Brain microvascular endothelial cell (primary cell): ENCODE data around the gene UQCR11.

Experiments used
- DNase-seq: peaks from one replicate; pipeline ENCODE4 v3.0.0-alpha.2; 2020
- H3K27ac ChIP-seq: fragments of 250-450 bp; sonication (Bioruptor Pico); 2 replicates; pipeline ENCODE4 v1.5.1; 2020; ENCODE audit warnings: mild to moderate bottlenecking, moderate library complexity
- H3K27me3 ChIP-seq: fragments of 250-450 bp; sonication (Bioruptor Pico); replicated peaks from 2 replicates; pipeline ENCODE4 v1.5.1; 2020; ENCODE audit warnings: mild to moderate bottlenecking
- H3K36me3 ChIP-seq: fragments of 250-450 bp; sonication (Bioruptor Pico); replicated peaks from 2 replicates; pipeline ENCODE4 v1.5.1; 2020; ENCODE audit warnings: mild to moderate bottlenecking
- H3K4me3 ChIP-seq: 2 replicates; pipeline ENCODE4 v1.5.1; 2011; ENCODE audit warnings: low read depth, mild to moderate bottlenecking, control low read depth, low read length, moderate library complexity
- CTCF ChIP-seq: IDR thresholded peaks from 2 replicates; pipeline ENCODE4 v1.5.1; 2011; ENCODE audit warnings: low read depth, mild to moderate bottlenecking, moderate library complexity, low read length, control low read depth, inconsistent platforms; ENCODE audit errors: missing control alignments
- in situ Hi-C: cut with HindIII; loops from 2 replicates; pipeline ENCODE4 v1.10.0; 2017; ENCODE audit warnings: low sequenced_read_pairs, low pct_ligation_motif_present

The UQCR11 gene

GRCh38 chr19:1613808-1614570 lies 8.7 kb upstream of the UQCR11 start:
- TF ChIP-seq CTCF, result no peak
- DNase-seq, result no peak
- Histone ChIP-seq H3K4me3 (no peak overlapping the region), H3K36me3 (peaks cover 59% of the 10 kb centered on the region), H3K27me3 (no peaks in the 10 kb centered on the region), H3K27ac (no peak overlapping the region)
- in situ Hi-C loops, result no loop called here

- Histone ChIP-seq H3K4me3 (no peak overlapping the region), H3K27me3 (no peaks in the 10 kb centered on the region), H3K27ac (no peak overlapping the region), H3K36me3 (peaks cover 53% of the 10 kb centered on the region)
- DNase-seq, result no peak
- in situ Hi-C loops, result no loop called here
- TF ChIP-seq CTCF, result no peak
Observed at GRCh38 chr19:1613146-1613545, 7.9 kb upstream of the UQCR11 start.

GRCh38 chr19:1612114-1613086 lies 7.1 kb upstream of the UQCR11 start:
- in situ Hi-C loops, result no loop called here
- Histone ChIP-seq H3K36me3 (peaks cover 53% of the 10 kb centered on the region), H3K27ac (no peak overlapping the region), H3K27me3 (no peaks in the 10 kb centered on the region), H3K4me3 (no peak overlapping the region)
- DNase-seq, result no peak
- TF ChIP-seq CTCF, result no peak

GRCh38 chr19:1611353-1611752 lies 6.1 kb upstream of the UQCR11 start:
- no peak for TF ChIP-seq CTCF
- DNase-seq, result no peak
- Histone ChIP-seq H3K36me3 (peaks cover 45% of the 10 kb centered on the region), H3K27me3 (no peaks in the 10 kb centered on the region), H3K4me3 (no peak overlapping the region), H3K27ac (no peak overlapping the region)
- in situ Hi-C loops, result no loop called here

- no peaks in the 10 kb centered on the region for H3K27me3 ChIP-seq
- H3K4me3 ChIP-seq, result no peak overlapping the region
- in situ Hi-C loops, result no loop called here
- no peak for DNase-seq
- peaks cover 40% of the 10 kb centered on the region for H3K36me3 ChIP-seq
- H3K27ac ChIP-seq, result no peak overlapping the region
- TF ChIP-seq CTCF, result no peak
Observed at GRCh38 chr19:1610579-1610978, 5.3 kb upstream of the UQCR11 start.
